GM12878 (cell line): ENCODE data around the gene FGF12. TPM values are rescaled to one million over a fixed set of nuclear protein-coding genes. Genes with fewer than 3 reads are reported as not detected.
A peak's percentile ranks its signal among the peaks of the same experiment; 100 is the strongest.

Experiments used
- ATAC-seq: fragments of 200-7000 bp; cut with Tn5 transposase; 3 replicates; pipeline ENCODE4 v1.9.1; 2020; ENCODE audit warnings: mild to moderate bottlenecking, moderate library complexity
- BruUV-seq: library from RNA; stranded (reverse); fragments of 400-500 nt; replicated peaks from 2 replicates; lab custom pipeline; 2021; lab: Mats Ljungman, UMichigan
- CTCF ChIA-PET: fragments of 300-600 bp; sonication (Branson Sonifier 250); formaldehyde crosslinking; extraction: SDS; loops from one replicate; lab custom pipeline; 2021; ENCODE audit warnings: inconsistent platforms; lab: Yijun Ruan, JAX
- POLR2A ChIA-PET: fragments of 350-600 bp; formaldehyde crosslinking; extraction: SDS; loops from one replicate; lab custom pipeline; 2021; ENCODE audit warnings: inconsistent platforms; lab: Charles Lee
- RAD21 ChIA-PET: fragments of 300-600 bp; sonication (Branson Sonifier 250); formaldehyde crosslinking; loops from one replicate; lab custom pipeline; 2023; ENCODE audit warnings: antibody characterized with exemption; ENCODE audit not compliant: unreplicated experiment; lab: Charles Lee
- SMC1A ChIA-PET: fragments of 300-600 bp; sonication (Branson Sonifier 250); formaldehyde crosslinking; loops from one replicate; lab custom pipeline; 2023; ENCODE audit not compliant: unreplicated experiment, uncharacterized antibody; lab: Charles Lee
- DNase-seq: peaks from one replicate; pipeline ENCODE4 v3.0.0-alpha.2; 2011; ENCODE audit warnings: low read depth, low spot score
- FAIRE-seq: peaks from 3 replicates; lab custom pipeline; 2011; peaks lifted over from hg19 to GRCh38; lab: Jason Lieb, UNC
- H2AFZ ChIP-seq: 2 replicates; pipeline ENCODE4 v1.6.0; 2011; ENCODE audit warnings: low read depth, low read length, control low read depth; ENCODE audit not compliant: control insufficient read depth
- H3K27ac ChIP-seq: 2 replicates; pipeline ENCODE4 v1.5.1; 2011; ENCODE audit warnings: control low read depth; ENCODE audit not compliant: control insufficient read depth, insufficient read depth
- H3K27me3 ChIP-seq, 2 experiments: replicated peaks in 1 of 2; 2 replicates each; pipeline versions ENCODE4 v1.6.0 to v1.6.1; 2011; ENCODE audit warnings: low read length in 1 of 2; ENCODE audit not compliant: control insufficient read depth in 2 of 2, insufficient read depth in 2 of 2
- H3K36me3 ChIP-seq, 2 experiments: 2 replicates each; pipeline ENCODE4 v1.5.1; 2011; ENCODE audit warnings: low read length in 1 of 2; ENCODE audit not compliant: control insufficient read depth in 2 of 2, insufficient read depth in 2 of 2
- H3K4me1 ChIP-seq: 2 replicates; pipeline ENCODE4 v1.6.1; 2011; ENCODE audit warnings: mild to moderate bottlenecking, low read length, moderate library complexity, mixed read lengths; ENCODE audit not compliant: control insufficient read depth, insufficient read depth
- H3K4me2 ChIP-seq: 2 replicates; pipeline ENCODE4 v1.6.0; 2011; ENCODE audit warnings: control low read depth; ENCODE audit not compliant: control insufficient read depth, insufficient read depth
- H3K4me3 ChIP-seq: fragments of 200-600 bp; sonication (generic); 2 replicates; pipeline ENCODE4 v1.5.1; 2016
- H3K79me2 ChIP-seq: 2 replicates; pipeline ENCODE4 v1.6.0; 2011; ENCODE audit warnings: low read length; ENCODE audit not compliant: control insufficient read depth, insufficient read depth
- H3K9ac ChIP-seq: 2 replicates; pipeline ENCODE4 v1.8.0; 2011; ENCODE audit warnings: low read length, control low read depth, mixed read lengths; ENCODE audit not compliant: control insufficient read depth, insufficient read depth
- H3K9me3 ChIP-seq: replicated peaks from 3 replicates; pipeline ENCODE4 v1.5.1; 2011; ENCODE audit warnings: mild to moderate bottlenecking, low read length; ENCODE audit not compliant: control insufficient read depth, insufficient read depth
- H4K20me1 ChIP-seq: 2 replicates; pipeline ENCODE4 v1.6.0; 2011; ENCODE audit not compliant: control insufficient read depth, insufficient read depth
- LARP7 ChIP-seq: fragments of 450-650 bp; IDR thresholded peaks from 2 replicates; pipeline ENCODE4 v1.6.1; 2017; ENCODE audit warnings: mild to moderate bottlenecking
- SMARCA5 ChIP-seq: fragments of 450-650 bp; IDR thresholded peaks from 2 replicates; pipeline ENCODE4 v1.6.1; 2017; ENCODE audit warnings: mild to moderate bottlenecking
- WGBS: methylation state at CpG from one replicate; pipeline ENCODE4 v1.1.6; 2016; ENCODE audit warnings: low lambda C conversion rate; ENCODE audit not compliant: insufficient replicate concordance, insufficient coverage; ENCODE audit errors: missing lambda C conversion rate; 5-methylcytosine and 5-hydroxymethylcytosine counted together
- in situ Hi-C: fragments of 300-500 bp; cut with MboI; formaldehyde crosslinking; loops from 9 replicates; pipeline ENCODE4 v1.14.3; 2018; ENCODE audit warnings: mixed read lengths
- intact Hi-C: fragments of 100-400 bp; cut with micrococcal nuclease; formaldehyde crosslinking; loops from one replicate; pipeline ENCODE4 v1.14.2; 2022; ENCODE audit not compliant: unreplicated experiment
- polyA plus RNA-seq, 11 experiments: library from polyadenylated mRNA; depleted of rRNA in 4 of 11; unstranded in 6 of 11; stranded (reverse) in 5 of 11; fragments of >200 nt; fragmentation: Nextera tagmentation in 4 of 11; fragmentation: Illumina TruSeq in 1 of 11; extraction: Ambion mirVana in 4 of 11; extraction: Trizol in 1 of 11; gene quantifications; 1 replicate in 1 of 11; 2 replicates in 10 of 11; pipeline versions ENCODE4 v1.2.1 to v1.2.3, GENCODE V29; 2011 to 2016; ENCODE audit warnings: inconsistent platforms in 2 of 11, missing spikeins in 2 of 11, low read depth in 1 of 11
- total RNA-seq, 4 experiments: library from RNA; depleted of rRNA in 3 of 4; stranded (reverse); fragments of >200 nt in 3 of 4; fragmentation: Illumina TruSeq in 1 of 4; extraction: Trizol in 1 of 4; gene quantifications; 2 replicates each; pipeline versions ENCODE4 v1.2.1 to v1.2.3, GENCODE V29; 2013 to 2021
- TF ChIP-seq, protein P1 (sequence below): fragments of 450-650 bp; IDR thresholded peaks from 2 replicates; pipeline ENCODE4 v1.6.1; 2017; ENCODE audit warnings: mild to moderate bottlenecking, moderate library complexity
- TF ChIP-seq, protein P2 (sequence below), 3 experiments: IDR thresholded peaks in 2 of 3; conservative IDR thresholded peaks in 1 of 3; 2 replicates each; pipeline ENCODE4 v1.5.1; 2011; ENCODE audit warnings: low read depth in 3 of 3, low read length in 3 of 3, mild to moderate bottlenecking in 3 of 3, control low read depth in 2 of 3, moderate library complexity in 2 of 3, inconsistent platforms in 1 of 3, mixed read lengths in 1 of 3; ENCODE audit not compliant: control insufficient read depth in 2 of 3, insufficient read depth in 1 of 3; ENCODE audit errors: extremely low read depth in 1 of 3

The FGF12 gene
- total and polyA plus RNA-seq, 10 of the 15 experiments (the other 5 are each of a cell fraction or from before 2014, with no cell fraction given), result 0.03 to 0.43 (median 0.13) TPM; not detected in 7

DNA sequence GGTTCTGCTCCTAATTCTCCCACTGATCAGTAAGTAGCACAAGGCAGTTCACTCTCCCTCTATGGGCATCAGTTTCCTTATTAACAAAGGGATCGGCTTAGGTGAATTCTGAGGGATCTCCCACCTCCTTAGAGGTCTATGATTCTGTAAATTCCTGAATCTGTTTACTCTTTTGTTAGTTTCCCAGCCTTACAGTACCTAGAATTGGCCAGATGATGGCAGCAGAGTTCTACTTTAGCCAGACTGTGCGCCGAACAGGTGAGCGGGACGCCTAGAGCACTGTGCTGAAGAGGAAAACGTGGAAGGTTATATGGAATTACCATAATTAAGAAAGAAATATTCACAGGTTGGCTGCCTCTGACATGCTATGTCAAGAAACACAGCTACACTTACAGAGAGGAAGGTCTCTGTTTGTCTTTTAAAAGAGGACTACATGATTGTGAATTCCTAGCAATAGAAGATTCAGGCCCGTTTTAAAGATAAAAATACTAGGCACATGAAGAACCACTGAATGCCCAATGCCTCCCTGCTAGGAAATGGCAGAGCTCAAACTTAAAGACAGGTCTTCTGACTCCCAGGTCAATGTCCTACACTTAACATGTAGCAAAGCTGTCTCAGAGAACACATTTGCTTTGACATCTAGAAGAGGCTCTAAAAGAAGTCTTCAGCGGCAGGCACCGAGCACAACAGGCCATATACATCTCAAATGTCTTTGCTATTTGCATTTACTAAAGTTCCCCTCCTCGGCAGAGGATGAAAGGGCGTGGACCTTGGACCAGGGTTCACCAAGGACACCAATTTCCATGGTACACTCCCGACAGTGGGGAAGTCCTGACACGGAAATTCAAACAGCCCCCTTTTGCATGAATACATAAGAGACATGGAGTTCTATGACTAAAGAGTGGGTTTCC lies 259.9 kb downstream of the FGF12 start (continued):
- TF ChIP-seq, protein P1, sequence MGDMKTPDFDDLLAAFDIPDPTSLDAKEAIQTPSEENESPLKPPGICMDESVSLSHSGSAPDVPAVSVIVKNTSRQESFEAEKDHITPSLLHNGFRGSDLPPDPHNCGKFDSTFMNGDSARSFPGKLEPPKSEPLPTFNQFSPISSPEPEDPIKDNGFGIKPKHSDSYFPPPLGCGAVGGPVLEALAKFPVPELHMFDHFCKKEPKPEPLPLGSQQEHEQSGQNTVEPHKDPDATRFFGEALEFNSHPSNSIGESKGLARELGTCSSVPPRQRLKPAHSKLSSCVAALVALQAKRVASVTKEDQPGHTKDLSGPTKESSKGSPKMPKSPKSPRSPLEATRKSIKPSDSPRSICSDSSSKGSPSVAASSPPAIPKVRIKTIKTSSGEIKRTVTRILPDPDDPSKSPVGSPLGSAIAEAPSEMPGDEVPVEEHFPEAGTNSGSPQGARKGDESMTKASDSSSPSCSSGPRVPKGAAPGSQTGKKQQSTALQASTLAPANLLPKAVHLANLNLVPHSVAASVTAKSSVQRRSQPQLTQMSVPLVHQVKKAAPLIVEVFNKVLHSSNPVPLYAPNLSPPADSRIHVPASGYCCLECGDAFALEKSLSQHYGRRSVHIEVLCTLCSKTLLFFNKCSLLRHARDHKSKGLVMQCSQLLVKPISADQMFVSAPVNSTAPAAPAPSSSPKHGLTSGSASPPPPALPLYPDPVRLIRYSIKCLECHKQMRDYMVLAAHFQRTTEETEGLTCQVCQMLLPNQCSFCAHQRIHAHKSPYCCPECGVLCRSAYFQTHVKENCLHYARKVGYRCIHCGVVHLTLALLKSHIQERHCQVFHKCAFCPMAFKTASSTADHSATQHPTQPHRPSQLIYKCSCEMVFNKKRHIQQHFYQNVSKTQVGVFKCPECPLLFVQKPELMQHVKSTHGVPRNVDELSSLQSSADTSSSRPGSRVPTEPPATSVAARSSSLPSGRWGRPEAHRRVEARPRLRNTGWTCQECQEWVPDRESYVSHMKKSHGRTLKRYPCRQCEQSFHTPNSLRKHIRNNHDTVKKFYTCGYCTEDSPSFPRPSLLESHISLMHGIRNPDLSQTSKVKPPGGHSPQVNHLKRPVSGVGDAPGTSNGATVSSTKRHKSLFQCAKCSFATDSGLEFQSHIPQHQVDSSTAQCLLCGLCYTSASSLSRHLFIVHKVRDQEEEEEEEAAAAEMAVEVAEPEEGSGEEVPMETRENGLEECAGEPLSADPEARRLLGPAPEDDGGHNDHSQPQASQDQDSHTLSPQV, result no peak
- no peak for TF ChIP-seq SMARCA5

DNA sequence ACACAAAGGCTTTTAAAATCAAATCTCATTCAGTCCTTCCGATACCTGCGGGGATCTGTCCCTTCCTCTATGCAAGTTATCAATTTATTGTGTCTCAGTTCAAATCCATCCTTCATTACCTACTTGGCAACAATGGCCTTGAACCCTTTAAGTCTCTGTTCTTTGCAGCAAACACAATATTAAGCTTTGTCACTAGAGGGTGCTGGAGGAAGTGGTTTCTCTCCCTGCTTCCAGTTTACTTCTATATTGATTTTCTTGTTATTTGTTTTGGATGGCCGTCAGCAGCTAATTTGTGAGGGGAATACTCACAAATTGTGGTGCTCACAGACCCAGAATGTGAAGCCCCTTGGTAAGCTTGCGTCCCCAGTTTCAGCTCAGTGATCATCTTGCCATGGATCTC lies 278.3 kb downstream of the FGF12 start:
- intact Hi-C loops, result loop anchor here (10.0 kb wide), 1 partner anchor 944 kb away; no protein-coding TSS in a partner anchor
- 65% methylated on average over 4 of the region's 4 CpGs for WGBS
- peak; percentile 46; the same call in 2 of the 3 replicates for ATAC-seq
- POLR2A ChIA-PET, result no interaction called here
- Histone ChIP-seq H3K9me3 (no peaks in the 10 kb centered on the region), H3K4me1 (no peaks in the 10 kb centered on the region), H3K9ac (no peak overlapping the region), H3K27me3 (0 out of 4 replicates have a peak, but pooled peaks cover 0 to 1% of the 10 kb centered on the region in 2 experiments), H3K79me2 (no peaks in the 10 kb centered on the region), H3K4me2 (no peak overlapping the region), H4K20me1 (no peaks in the 10 kb centered on the region), H3K27ac (no peak overlapping the region), H3K4me3 (no peak overlapping the region), H2AFZ (no peak overlapping the region), H3K36me3 (no peaks in the 10 kb centered on the region)
- FAIRE-seq, result no peak
- CTCF ChIA-PET, result interaction anchor here (1.0 to 1.4 kb wide), 3 partner anchors 9 to 18 kb away, joined by 3 to 4 read pairs (median 3); no protein-coding TSS in a partner anchor
- TF ChIP-seq, protein P2, sequence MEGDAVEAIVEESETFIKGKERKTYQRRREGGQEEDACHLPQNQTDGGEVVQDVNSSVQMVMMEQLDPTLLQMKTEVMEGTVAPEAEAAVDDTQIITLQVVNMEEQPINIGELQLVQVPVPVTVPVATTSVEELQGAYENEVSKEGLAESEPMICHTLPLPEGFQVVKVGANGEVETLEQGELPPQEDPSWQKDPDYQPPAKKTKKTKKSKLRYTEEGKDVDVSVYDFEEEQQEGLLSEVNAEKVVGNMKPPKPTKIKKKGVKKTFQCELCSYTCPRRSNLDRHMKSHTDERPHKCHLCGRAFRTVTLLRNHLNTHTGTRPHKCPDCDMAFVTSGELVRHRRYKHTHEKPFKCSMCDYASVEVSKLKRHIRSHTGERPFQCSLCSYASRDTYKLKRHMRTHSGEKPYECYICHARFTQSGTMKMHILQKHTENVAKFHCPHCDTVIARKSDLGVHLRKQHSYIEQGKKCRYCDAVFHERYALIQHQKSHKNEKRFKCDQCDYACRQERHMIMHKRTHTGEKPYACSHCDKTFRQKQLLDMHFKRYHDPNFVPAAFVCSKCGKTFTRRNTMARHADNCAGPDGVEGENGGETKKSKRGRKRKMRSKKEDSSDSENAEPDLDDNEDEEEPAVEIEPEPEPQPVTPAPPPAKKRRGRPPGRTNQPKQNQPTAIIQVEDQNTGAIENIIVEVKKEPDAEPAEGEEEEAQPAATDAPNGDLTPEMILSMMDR (IDR thresholded peaks at IDR 0.05 in 2 of 3, conservative IDR thresholded peaks at IDR 0.05 in 1 of 3; ENCODE audit: control insufficient read depth in 2 of 3, extremely low read depth in 1 of 3, insufficient read depth in 1 of 3, low read depth in 3 of 3, low read length in 3 of 3), result peak; percentile 33 to 38 (median 36); a peak in 5 of 6 replicates
- TF ChIP-seq LARP7, result no peak
- SMC1A ChIA-PET, result interaction anchor here (1.7 kb wide), 1 partner anchor 13 kb away, joined by 5 read pairs; no protein-coding TSS in a partner anchor
- no peak for DNase-seq
- BruUV-seq, result no TSS peak
- RAD21 ChIA-PET, result interaction anchor here (0.8 kb wide), 1 partner anchor 355 kb away, joined by 3 read pairs; no protein-coding TSS in a partner anchor
- in situ Hi-C loops, result loop anchor here (25.0 kb wide), 1 partner anchor 262 kb away; no protein-coding TSS in a partner anchor
